Smooth muscle cell (in vitro differentiated cells): ENCODE measurements around the gene PRR14L. TPM values are rescaled to one million over a fixed set of nuclear protein-coding genes. Genes with fewer than 3 reads are reported as not detected.

ENCODE experiments used
- DNase-seq: peaks from one replicate; lab custom pipeline; 2025; ENCODE audit not compliant: unreplicated experiment; lab: John Stamatoyannopoulos, UW
- H2AFZ ChIP-seq: fragments of 200-600 bp; sonication (generic); 2 replicates; pipeline ENCODE4 v1.6.0; 2016; ENCODE audit warnings: antibody characterized with exemption, low read depth, mild to moderate bottlenecking
- H3F3A ChIP-seq: fragments of 200-600 bp; sonication (generic); 2 replicates; pipeline ENCODE4 v1.6.0; 2017; ENCODE audit warnings: antibody characterized with exemption, low read depth
- H3K27ac ChIP-seq: fragments of 200-600 bp; sonication (generic); 2 replicates; pipeline ENCODE4 v1.5.1; 2016; ENCODE audit warnings: low read depth, mild to moderate bottlenecking
- H3K27me3 ChIP-seq: fragments of 200-600 bp; sonication (generic); 2 replicates; pipeline ENCODE4 v1.6.1; 2016; ENCODE audit warnings: low read depth, mild to moderate bottlenecking
- H3K36me3 ChIP-seq: fragments of 200-600 bp; sonication (generic); 2 replicates; pipeline ENCODE4 v1.5.1; 2016; ENCODE audit warnings: low read depth
- H3K4me1 ChIP-seq: fragments of 200-600 bp; sonication (generic); 2 replicates; pipeline ENCODE4 v1.5.1; 2016; ENCODE audit warnings: low read depth
- H3K4me2 ChIP-seq: fragments of 200-600 bp; sonication (generic); 2 replicates; pipeline ENCODE4 v1.6.0; 2016; ENCODE audit warnings: mild to moderate bottlenecking
- H3K4me3 ChIP-seq: fragments of 200-600 bp; sonication (generic); 2 replicates; pipeline ENCODE4 v1.5.1; 2016; ENCODE audit warnings: mild to moderate bottlenecking
- H3K79me2 ChIP-seq: fragments of 200-600 bp; sonication (generic); 2 replicates; pipeline ENCODE4 v1.6.0; 2016; ENCODE audit warnings: low read depth, mild to moderate bottlenecking
- H3K9ac ChIP-seq: fragments of 200-600 bp; sonication (generic); 2 replicates; pipeline ENCODE4 v1.6.0; 2016; ENCODE audit warnings: low read depth
- H3K9me3 ChIP-seq: fragments of 200-600 bp; sonication (generic); replicated peaks from 2 replicates; pipeline ENCODE4 v1.5.1; 2016; ENCODE audit warnings: low read depth
- H4K20me1 ChIP-seq: fragments of 200-600 bp; sonication (generic); 2 replicates; pipeline ENCODE4 v1.6.0; 2016; ENCODE audit warnings: low read depth
- CTCF ChIP-seq: fragments of 200-600 bp; sonication (generic); IDR thresholded peaks from 2 replicates; pipeline ENCODE4 v1.5.1; 2017; ENCODE audit warnings: borderline replicate concordance, mild to moderate bottlenecking, antibody characterized with exemption; ENCODE audit not compliant: insufficient read depth, poor library complexity, severe bottlenecking
- WGBS: methylation state at CpG from one replicate; pipeline ENCODE4 v1.1.7; 2016; ENCODE audit warnings: low lambda C conversion rate; 5-methylcytosine and 5-hydroxymethylcytosine counted together
- polyA plus RNA-seq: library from polyadenylated mRNA; unstranded; fragments of >200 nt; fragmentation: Nextera tagmentation; extraction: Ambion mirVana; gene quantifications from 2 replicates; pipeline ENCODE4 v1.2.1, GENCODE V29; 2016
- total RNA-seq: library from RNA; depleted of rRNA; stranded (reverse); fragments of >200 nt; gene quantifications from 2 replicates; pipeline ENCODE4 v1.2.3, GENCODE V29; 2014

PRR14L gene
- total and polyA plus RNA-seq, 2 experiments from 2014 or later, result 9.2 to 20.6 TPM

GRCh38 chr22:31646186-31647019, 103.5 kb downstream of the PRR14L start:
- Histone ChIP-seq H3K4me2 (no peak overlapping the region), H3K27me3 (no peaks in the 10 kb centered on the region), H3K79me2 (peaks cover 14% of the 10 kb centered on the region), H3K36me3 (no peaks in the 10 kb centered on the region), H3K27ac (peak overlapping the region; percentile 82), H3F3A (peaks cover 6% of the 10 kb centered on the region), H3K9me3 (no peaks in the 10 kb centered on the region), H2AFZ (no peak overlapping the region), H3K9ac (peak overlapping the region; percentile 61), H4K20me1 (peaks cover 56% of the 10 kb centered on the region), H3K4me1 (no peaks in the 10 kb centered on the region), H3K4me3 (no peak overlapping the region)
- DNase-seq, result no peak
- no peak for TF ChIP-seq CTCF
- 32% methylated on average over 6 of the region's 6 CpGs for WGBS

GRCh38 chr22:31639436-31640039, 110.4 kb downstream of the PRR14L start:
- Histone ChIP-seq H3K4me1 (no peaks in the 10 kb centered on the region), H3K9me3 (no peaks in the 10 kb centered on the region), H3K4me3 (no peak overlapping the region), H3K9ac (no peak overlapping the region), H3F3A (no peaks in the 10 kb centered on the region), H3K27me3 (no peaks in the 10 kb centered on the region), H3K4me2 (no peak overlapping the region), H3K36me3 (no peaks in the 10 kb centered on the region), H2AFZ (no peak overlapping the region), H3K79me2 (peaks cover 15% of the 10 kb centered on the region), H3K27ac (no peak overlapping the region), H4K20me1 (peaks cover 72% of the 10 kb centered on the region)
- no peak for DNase-seq
- 97% methylated on average over 4 of the region's 4 CpGs for WGBS
- TF ChIP-seq CTCF, result no peak

- no peak overlapping the region for H3K4me2 ChIP-seq
- TF ChIP-seq CTCF, result no peak
- H3K9me3 ChIP-seq, result no peaks in the 10 kb centered on the region
- no peaks in the 10 kb centered on the region for H3K27me3 ChIP-seq
- DNase-seq, result no peak
- peaks cover 15% of the 10 kb centered on the region for H3K79me2 ChIP-seq
- no peaks in the 10 kb centered on the region for H3F3A ChIP-seq
- no peaks in the 10 kb centered on the region for H3K4me1 ChIP-seq
- H2AFZ ChIP-seq, result no peak overlapping the region
- 86% methylated on average over 15 of the region's 15 CpGs for WGBS
- H3K27ac ChIP-seq, result no peak overlapping the region
- H3K9ac ChIP-seq, result no peak overlapping the region
- H4K20me1 ChIP-seq, result peaks cover 70% of the 10 kb centered on the region
- no peaks in the 10 kb centered on the region for H3K36me3 ChIP-seq
- no peak overlapping the region for H3K4me3 ChIP-seq
These were observed 111.9 kb downstream of the PRR14L start for GRCh38 chr22:31637891-31638618.
